Endodermal cell (in vitro differentiated cells): ENCODE data around the gene FGF5. TPM values are rescaled to one million over a fixed set of nuclear protein-coding genes. Genes with fewer than 3 reads are reported as not detected.

Experiments
- DNase-seq: peaks from one replicate; pipeline ENCODE4 v3.0.0-alpha.2; 2017
- H3K27ac ChIP-seq: 2 replicates; pipeline ENCODE4 v1.5.1; 2013; ENCODE audit warnings: mild to moderate bottlenecking, low read depth, low read length, moderate library complexity
- H3K27me3 ChIP-seq: 2 replicates; pipeline ENCODE4 v1.6.1; 2013; ENCODE audit warnings: mild to moderate bottlenecking, low read length, moderate library complexity; ENCODE audit not compliant: insufficient read depth, control insufficient read depth, poor library complexity, severe bottlenecking
- H3K36me3 ChIP-seq: 2 replicates; pipeline ENCODE4 v1.7.0; 2013; ENCODE audit warnings: mild to moderate bottlenecking, low read length, moderate library complexity; ENCODE audit not compliant: control insufficient read depth, insufficient read depth
- H3K4me1 ChIP-seq: one replicate; pipeline ENCODE4 v1.7.0; 2013; ENCODE audit warnings: low read length; ENCODE audit not compliant: control insufficient read depth, insufficient read depth
- H3K4me3 ChIP-seq: 2 replicates; pipeline ENCODE4 v1.5.1; 2013; ENCODE audit warnings: mild to moderate bottlenecking, low read length, moderate library complexity
- H3K9ac ChIP-seq: 2 replicates; pipeline ENCODE4 v1.6.1; 2013; ENCODE audit warnings: mild to moderate bottlenecking, low read length, moderate library complexity; ENCODE audit not compliant: poor library complexity, severe bottlenecking; ENCODE audit errors: extremely low read depth
- H3K9me3 ChIP-seq: 2 replicates; pipeline ENCODE4 v1.6.1; 2013; ENCODE audit warnings: mild to moderate bottlenecking, low read length, moderate library complexity; ENCODE audit not compliant: control insufficient read depth
- H3K27ac Mint-ChIP-seq: 2 replicates; pipeline ENCODE4 v1.8.0; 2020; ENCODE audit warnings: mixed read lengths
- H3K27me3 Mint-ChIP-seq: 2 replicates; pipeline ENCODE4 v1.8.0; 2021; ENCODE audit warnings: mild to moderate bottlenecking, mixed read lengths; ENCODE audit not compliant: insufficient read depth
- H3K36me3 Mint-ChIP-seq: 2 replicates; pipeline ENCODE4 v1.8.0; 2020; ENCODE audit warnings: low read depth, mixed read lengths
- H3K4me1 Mint-ChIP-seq: 2 replicates; pipeline ENCODE4 v1.8.0; 2020; ENCODE audit warnings: mixed read lengths
- H3K4me3 Mint-ChIP-seq: 2 replicates; pipeline ENCODE4 v1.8.0; 2020; ENCODE audit warnings: mild to moderate bottlenecking, moderate library complexity, mixed read lengths
- H3K9me3 Mint-ChIP-seq: 2 replicates; pipeline ENCODE4 v1.8.0; 2020; ENCODE audit warnings: mild to moderate bottlenecking, mixed read lengths
- CTCF ChIP-seq: fragments of 200-600 bp; sonication (generic); conservative IDR thresholded peaks from 2 replicates; pipeline ENCODE4 v1.5.0; 2021; ENCODE audit warnings: antibody characterized with exemption, mild to moderate bottlenecking
- WGBS, 2 experiments: methylation state at CpG; one replicate each; pipeline versions ENCODE4 v1.1.5 to v1.1.7; 2013; ENCODE audit warnings: missing lambda C conversion rate in 2 of 2, mixed read lengths in 1 of 2; ENCODE audit not compliant: insufficient coverage in 1 of 2, insufficient read length in 1 of 2; 5-methylcytosine and 5-hydroxymethylcytosine counted together
- total RNA-seq, 2 donors: library from RNA; stranded (reverse); fragmentation: NEBNext Ultra II Directional in 1 of 2; extraction: Animal tissue kit (Norgen Biotek cat#: 25700) in 1 of 2; gene quantifications; 2 replicates in 1 of 2; 3 replicates in 1 of 2; pipeline ENCODE4 v1.2.1, GENCODE V29; 2021

FGF5 gene
- total RNA-seq, 2 donors from 2014 or later: 0.49 to 1.6 TPM

- H3K4me3 Mint-ChIP-seq: no peak overlapping the region
- no peaks in the 10 kb centered on the region for H3K36me3 Mint-ChIP-seq
- Histone ChIP-seq H3K27ac (no peak overlapping the region), H3K9me3 (no peaks in the 10 kb centered on the region), H3K27me3 (peaks cover 39% of the 10 kb centered on the region), H3K4me1 (peaks cover 6% of the 10 kb centered on the region), H3K36me3 (no peaks in the 10 kb centered on the region), H3K4me3 (no peak overlapping the region), H3K9ac (no peak overlapping the region)
- H3K9me3 Mint-ChIP-seq: peaks cover 17% of the 10 kb centered on the region
- no peak for TF ChIP-seq CTCF
- 95% methylated on average over 3 of the region's 3 CpGs; no CpG with 5 or more reads in 1 of the 2 experiments for WGBS, 2 experiments
- peaks cover 46% of the 10 kb centered on the region for H3K27me3 Mint-ChIP-seq
- H3K27ac Mint-ChIP-seq: no peak overlapping the region
- DNase-seq: no peak
- H3K4me1 Mint-ChIP-seq: peaks cover 29% of the 10 kb centered on the region
These were observed 39.0 kb downstream of the FGF5 start for GRCh38 chr4:80305466-80305865.

- Mint-ChIP-seq H3K27me3 (peaks cover 49% of the 10 kb centered on the region), H3K36me3 (no peaks in the 10 kb centered on the region), H3K9me3 (peaks cover 17% of the 10 kb centered on the region), H3K27ac (no peak overlapping the region), H3K4me3 (no peak overlapping the region), H3K4me1 (peaks cover 29% of the 10 kb centered on the region)
- Histone ChIP-seq H3K4me3 (no peak overlapping the region), H3K36me3 (no peaks in the 10 kb centered on the region), H3K27ac (no peak overlapping the region), H3K27me3 (peaks cover 39% of the 10 kb centered on the region), H3K9ac (no peak overlapping the region), H3K9me3 (no peaks in the 10 kb centered on the region), H3K4me1 (peaks cover 6% of the 10 kb centered on the region)
- DNase-seq: no peak
- 100% methylated on average over 1 of the region's 2 CpGs for WGBS, 2 experiments
- no peak for TF ChIP-seq CTCF
These were observed 39.8 kb downstream of the FGF5 start for GRCh38 chr4:80306260-80306659.

GRCh38 chr4:80307183-80307735 is 40.8 kb downstream of the FGF5 start:
- no peak overlapping the region for H3K27ac Mint-ChIP-seq
- no peak overlapping the region for H3K27ac ChIP-seq
- no peaks in the 10 kb centered on the region for H3K36me3 Mint-ChIP-seq
- no peak overlapping the region for H3K9ac ChIP-seq
- DNase-seq: no peak
- peak overlapping the region; percentile 2 for H3K4me3 ChIP-seq
- H3K4me3 Mint-ChIP-seq: no peak overlapping the region
- H3K36me3 ChIP-seq: no peaks in the 10 kb centered on the region
- peaks cover 39% of the 10 kb centered on the region for H3K27me3 ChIP-seq
- peaks cover 6% of the 10 kb centered on the region for H3K4me1 ChIP-seq
- WGBS, 2 experiments: 20 to 55% methylated on average over 1 of the region's 1 CpG
- no peaks in the 10 kb centered on the region for H3K9me3 ChIP-seq
- H3K27me3 Mint-ChIP-seq: peaks cover 51% of the 10 kb centered on the region
- H3K9me3 Mint-ChIP-seq: peaks cover 11% of the 10 kb centered on the region
- TF ChIP-seq CTCF: no peak
- peaks cover 29% of the 10 kb centered on the region for H3K4me1 Mint-ChIP-seq
